GM21723 (cell line): Measurements from ENCODE around the gene CYTH1.

Source experiments
- ATAC-seq: cut with Tn5 transposase; IDR thresholded peaks from one replicate; pipeline ENCODE4 v1.9.1; 2021; ENCODE audit warnings: mild to moderate bottlenecking, moderate library complexity; ENCODE audit not compliant: unreplicated experiment

CYTH1 gene

DNA sequence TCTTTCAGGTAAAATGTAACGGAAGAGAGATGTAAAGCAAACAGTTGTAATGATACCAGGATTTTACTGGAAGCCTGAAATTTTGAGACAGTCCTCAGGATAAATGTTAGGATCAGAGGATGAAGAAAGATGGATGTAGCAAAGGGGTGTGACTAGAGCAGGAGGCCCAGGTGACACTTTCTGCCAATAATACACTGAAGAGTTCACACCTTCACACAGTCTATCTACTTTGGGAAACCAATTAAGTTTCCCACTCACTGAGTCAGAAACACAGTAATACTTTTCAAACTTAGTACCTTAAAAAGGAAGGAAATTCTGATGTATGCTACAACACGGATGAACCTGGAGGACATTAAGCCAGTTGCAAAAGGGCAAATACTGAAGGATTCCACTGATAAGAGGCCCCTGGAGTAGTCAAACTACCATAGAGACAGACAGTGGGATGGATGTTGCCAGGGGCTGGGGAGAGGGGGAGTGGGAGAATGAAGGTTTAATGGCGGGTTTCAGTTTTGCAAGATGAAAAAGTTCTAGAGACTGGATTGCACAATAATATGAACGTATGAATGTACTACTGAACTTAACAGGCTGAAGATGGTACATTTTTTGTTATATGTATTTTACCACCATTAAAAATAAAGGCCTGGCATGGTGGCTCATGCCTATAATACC, 62.3 kb downstream of the CYTH1 start:
- ATAC-seq, result no peak

DNA sequence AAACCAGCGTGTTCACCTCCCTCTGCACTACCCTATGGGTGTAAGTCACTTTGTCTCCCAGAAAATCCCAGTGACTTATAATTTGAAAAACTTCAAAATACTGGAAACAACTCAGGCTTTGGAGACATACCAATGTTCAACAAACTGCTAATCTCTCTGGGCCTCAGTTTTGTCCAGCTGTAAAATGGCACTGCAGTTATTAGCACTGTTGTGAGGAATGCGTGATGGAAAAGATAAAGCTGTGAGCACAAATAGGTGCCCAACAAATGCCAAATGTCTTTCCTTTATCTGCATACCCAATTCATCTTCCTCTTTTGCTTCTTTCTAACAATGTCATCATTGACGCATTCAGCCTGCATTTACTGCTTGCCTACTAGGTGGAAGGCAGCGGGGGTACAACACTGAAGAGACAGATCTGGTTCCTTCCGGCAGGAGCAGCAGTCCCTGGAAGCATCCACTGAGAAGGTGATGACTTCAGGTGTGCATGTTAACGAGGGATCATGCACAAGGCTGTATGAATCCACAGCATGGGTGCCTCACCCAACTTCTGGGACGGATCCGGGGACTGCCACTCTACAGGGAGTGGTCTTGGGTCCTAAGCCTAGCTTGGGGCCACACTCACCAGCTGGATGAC, 63.4 kb downstream of the CYTH1 start:
- ATAC-seq, result no peak

DNA sequence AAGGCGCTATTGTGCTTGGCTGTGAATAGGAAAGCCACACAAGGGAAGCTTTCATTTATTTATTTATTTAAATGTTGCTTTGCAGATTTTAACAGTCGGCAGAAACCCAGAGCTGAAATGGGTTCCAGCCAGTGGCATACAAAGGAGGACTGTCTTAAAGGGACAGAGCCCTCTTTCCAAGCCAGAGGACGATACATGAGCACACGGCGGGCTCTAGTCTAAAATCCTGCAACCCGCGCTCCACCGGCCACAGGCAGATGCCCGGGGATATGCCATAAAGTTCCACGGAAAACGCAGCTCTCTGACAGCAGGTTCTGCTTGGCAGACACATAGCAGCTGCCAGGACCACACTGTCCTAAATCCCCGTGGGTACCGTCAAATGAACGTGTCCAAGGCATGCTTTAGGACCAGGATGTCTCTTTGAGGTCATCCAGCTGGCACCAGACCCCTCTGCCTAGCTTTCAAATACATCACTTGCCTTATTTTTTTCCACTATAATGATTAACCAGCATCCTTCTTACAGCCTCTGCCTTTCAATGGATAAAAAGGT, 64.6 kb downstream of the CYTH1 start:
- ATAC-seq, result no peak

DNA sequence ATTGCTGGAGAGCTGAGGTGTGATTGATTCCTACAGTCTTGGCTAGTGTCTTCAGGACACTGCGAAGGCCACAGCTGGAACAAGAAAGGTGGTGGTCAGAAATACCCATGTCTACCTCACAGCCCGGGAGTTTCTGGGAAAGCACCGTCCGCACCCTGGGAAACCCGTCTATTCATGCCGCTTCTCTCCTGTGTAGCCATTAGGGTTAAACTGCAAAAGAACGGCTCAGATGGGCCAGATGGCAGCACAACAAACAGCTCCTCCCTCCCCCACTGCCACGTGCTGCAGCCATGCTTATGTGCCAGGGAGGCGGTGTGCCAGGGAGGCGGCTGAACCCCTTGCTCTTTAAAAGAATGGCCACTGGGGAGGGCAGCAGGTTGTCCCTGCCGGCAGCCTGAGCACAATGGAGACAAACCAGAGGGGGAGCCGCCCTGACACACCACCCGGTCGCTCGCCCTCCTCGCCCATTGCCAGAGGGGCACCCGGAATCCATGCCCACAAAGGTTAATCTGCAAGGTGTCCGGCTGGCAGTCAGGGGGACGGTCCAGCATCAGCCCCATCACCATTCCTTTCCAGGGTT, 65.2 kb downstream of the CYTH1 start:
- no peak for ATAC-seq

DNA sequence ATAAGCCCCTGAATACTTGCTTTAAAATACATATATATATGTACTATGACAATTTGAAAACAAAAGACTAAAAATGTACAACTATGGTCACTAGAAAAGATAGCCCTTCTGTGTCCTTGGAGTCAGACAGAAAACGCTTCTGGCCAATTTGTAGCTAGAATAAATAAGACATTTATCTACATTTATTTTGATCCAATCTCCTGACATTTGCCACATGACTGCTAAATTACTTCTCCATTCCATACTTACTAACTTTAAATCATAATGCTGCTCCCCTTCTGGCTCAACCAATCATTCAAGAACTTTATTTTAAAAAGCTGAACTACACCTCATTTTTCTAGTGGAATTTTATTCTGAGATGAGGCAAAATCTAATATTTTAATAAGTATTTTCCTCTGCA, 65.8 kb downstream of the CYTH1 start:
- no peak for ATAC-seq

DNA sequence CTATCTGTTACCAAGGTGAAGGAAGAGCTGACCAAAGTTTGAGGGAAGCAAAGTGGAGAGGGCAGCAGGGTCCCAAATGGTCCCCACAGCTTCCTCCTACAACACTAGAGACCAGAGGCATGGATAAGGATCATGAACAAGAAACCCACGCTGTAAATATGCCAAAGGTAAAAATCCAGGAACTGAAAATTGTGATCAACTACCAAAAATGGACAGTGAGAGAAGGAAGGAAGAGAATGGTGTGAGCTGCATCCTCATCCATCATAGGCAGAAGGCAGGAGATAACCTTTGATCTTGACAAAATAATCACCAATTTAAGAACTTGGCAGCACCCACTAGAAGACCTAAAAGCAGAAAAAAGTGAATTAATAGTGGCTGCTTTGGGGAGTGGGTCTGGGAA, 66.2 kb downstream of the CYTH1 start:
- ATAC-seq, result no peak

DNA sequence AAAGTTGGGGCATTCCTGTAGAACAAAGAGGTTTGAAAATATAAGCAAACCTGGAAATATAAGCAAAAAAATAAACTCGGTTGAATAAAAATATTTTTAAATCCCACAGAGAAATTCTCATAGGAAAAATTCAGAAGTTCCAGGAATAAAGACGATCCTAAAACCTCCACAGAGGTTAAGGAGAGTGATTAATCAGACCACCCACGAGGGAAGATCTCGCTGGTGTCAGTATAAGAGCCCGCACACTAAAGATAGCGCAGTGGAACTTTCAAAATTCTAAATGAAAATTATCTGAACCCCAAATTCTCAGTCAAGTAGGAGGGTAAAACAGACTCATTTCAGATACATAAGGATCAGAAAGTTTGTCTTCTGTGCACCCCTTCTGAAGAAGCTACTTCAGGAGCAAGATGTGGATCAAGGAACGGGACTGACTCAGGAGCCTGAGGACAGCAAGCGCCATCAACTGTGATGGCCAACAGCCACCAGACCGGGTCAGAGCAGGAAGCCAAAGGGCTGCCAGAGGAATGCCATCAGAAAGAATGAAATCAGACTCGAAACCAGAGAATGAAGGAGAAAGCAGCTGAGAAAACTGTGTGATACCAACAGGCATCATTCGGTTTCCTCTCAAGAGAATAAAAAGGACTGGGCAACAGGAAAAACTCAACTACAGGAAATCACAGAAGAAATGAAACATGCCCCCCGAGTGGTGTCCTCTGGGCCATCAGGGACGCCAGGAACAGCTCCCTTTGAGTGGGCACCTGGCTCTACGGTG, 66.9 kb downstream of the CYTH1 start:
- ATAC-seq, result no peak

DNA sequence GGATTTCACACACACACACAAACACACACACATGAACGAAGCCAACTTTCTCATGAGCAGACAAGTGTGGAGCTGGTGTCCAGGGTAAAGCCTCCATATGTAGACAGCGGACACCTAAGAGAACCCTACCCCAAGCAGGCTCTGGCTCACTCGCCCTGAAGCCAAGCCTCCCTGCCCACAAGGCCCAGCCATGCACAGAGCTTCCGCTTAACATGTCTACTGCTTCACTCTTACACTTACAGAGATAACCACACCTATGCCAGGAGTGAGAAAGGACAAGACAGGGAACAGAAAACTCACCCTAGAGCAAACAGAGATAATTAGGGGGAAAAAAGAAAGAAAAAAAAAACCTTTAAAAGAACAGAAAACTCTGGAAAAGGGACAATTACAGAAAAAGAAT, 67.5 kb downstream of the CYTH1 start:
- no peak for ATAC-seq

DNA sequence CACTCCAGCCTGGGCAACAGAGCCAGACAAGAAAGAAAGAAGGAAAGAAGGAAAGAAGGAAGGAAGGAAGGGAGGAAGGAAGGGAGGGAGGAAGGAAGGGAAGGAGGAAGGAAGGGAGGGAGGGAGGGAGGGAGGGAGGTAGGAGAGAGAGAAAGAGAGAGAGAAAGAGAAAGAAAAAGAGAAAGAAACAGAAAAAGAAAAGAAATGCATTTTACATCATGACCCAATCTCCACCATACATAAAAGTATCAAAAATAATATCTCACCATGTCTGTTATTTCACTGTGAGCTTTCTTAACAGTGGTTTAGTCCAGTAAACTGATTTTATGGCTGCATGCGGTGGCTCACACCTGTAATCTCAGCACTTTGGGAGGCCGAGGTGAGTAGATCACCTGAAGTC, 70.0 kb downstream of the CYTH1 start:
- ATAC-seq, result no peak

DNA sequence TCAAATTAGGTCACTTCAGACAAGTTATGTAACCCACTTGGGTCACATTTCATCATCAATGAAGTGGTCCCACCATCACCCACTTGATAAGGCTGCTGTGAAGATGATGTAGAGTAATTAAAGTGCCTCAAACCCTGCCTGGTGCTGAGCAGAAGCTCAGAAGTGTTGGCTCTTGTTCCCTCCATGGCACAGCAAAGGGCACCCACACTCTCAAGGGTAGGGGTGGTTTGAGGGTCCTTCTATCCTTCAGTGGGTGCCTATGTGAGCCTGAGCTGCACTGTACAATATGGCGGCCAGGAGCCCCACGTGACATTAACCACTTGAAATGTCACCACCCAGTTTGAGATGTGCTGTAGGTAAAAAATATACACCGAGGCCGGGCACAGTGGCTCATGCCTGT, 71.5 kb downstream of the CYTH1 start:
- no peak for ATAC-seq

DNA sequence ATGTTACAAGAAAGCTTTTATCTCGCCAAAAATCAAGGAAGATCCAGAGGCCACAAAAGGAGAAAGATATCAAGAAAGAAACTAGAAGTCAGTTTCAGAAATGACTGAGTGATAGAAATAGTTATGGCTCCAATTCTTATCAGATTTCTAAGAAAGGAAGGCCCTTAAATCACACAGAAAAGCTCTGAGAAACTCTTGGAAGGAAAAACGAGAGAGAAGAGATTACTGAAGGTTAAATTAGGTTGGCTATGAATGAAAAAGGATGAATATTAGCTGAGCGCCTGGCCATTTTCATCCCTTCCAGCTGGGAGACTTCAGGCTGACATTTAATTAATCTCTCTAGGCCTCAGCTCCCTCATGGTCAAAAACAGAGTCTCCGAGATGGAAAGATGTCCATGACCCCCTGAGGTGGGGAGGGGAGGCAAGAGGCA, 72.3 kb downstream of the CYTH1 start:
- no peak for ATAC-seq

DNA sequence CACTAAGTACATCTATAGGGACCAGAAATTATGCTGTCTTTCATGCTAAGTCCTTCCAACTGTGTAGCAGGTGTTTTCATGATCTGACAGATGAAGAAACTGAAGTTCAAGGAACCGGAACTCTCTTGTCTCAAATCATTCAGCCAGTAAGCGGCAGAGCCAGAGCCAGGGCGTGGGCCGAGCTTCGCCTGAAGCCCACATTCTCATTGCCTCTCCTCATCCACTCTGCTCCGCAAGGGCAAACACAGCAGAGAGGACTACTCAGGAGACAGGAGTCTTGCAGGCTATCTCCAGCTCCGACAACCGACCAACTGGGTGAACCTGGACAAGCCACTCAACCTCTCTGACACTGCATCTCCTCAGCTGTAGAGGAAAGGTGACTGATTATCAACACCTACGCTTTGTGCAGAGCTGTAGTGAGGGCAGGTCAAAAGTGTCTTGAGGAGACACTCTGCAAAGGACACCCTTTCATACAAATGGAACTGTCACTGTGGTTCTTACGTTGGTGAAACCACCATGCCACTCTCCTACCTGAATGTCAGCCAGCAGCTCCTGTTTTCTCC, 72.9 kb downstream of the CYTH1 start:
- peak; percentile 62 for ATAC-seq

DNA sequence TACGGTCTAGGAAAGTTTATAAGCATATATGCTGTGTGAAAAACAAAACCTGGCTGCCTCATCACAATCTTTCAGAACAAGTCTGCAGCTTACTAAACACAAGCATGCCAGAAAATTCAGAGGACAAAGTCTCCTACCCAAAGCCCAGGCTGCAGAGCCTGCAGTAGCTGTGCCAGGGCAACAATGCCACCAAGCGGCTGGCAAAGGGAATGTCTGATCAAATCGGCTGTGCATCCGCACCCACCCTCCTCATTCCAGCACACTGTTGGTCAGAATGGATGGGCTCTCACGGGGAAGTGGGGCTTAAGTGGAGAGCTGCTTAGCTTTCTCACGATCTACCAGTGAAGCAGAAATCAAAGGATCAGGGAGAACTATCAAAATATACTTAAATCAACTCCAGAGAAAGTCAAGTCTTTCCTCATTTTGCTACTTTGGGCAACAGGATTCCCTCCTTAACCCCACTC, 73.5 kb downstream of the CYTH1 start:
- peak; percentile 44 for ATAC-seq

DNA sequence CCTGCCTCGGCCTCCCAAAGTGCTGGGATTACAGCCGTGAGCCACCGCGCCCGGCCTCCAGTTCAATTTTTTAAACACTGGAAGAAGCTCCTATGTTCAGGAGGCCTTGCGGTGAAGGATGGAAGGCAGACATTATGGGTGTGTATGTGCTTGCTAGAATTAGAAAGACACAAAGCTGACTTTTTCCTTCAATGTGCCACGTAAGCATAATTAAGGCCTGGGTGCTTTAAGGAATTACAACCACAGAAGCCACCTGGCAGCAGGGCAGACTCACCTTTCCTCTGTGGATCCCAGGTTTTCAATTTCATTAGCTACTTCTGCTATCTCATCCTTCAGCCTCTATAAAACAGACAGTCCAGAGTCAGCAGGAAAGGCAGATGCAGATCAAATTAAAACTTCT, 74.2 kb downstream of the CYTH1 start:
- ATAC-seq, result no peak

DNA sequence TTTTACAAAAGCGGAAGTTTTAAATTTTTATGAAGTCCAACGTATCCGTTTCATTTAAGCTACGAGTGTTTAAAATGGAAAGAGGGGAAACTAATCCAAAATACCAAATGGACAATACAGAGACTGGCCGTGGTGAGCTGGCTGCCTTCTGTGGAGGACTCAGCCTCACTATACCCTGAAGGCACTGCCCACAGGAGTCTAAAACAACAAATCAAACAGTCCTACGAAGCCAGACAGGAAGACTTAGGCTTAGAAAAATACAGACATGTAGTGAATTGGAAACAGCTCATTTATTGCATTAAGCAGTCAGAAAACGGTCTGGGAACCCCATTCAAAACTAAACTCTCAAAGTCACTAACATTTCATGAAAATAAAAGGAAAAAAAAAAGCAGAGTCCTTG, 75.1 kb downstream of the CYTH1 start:
- no peak for ATAC-seq

DNA sequence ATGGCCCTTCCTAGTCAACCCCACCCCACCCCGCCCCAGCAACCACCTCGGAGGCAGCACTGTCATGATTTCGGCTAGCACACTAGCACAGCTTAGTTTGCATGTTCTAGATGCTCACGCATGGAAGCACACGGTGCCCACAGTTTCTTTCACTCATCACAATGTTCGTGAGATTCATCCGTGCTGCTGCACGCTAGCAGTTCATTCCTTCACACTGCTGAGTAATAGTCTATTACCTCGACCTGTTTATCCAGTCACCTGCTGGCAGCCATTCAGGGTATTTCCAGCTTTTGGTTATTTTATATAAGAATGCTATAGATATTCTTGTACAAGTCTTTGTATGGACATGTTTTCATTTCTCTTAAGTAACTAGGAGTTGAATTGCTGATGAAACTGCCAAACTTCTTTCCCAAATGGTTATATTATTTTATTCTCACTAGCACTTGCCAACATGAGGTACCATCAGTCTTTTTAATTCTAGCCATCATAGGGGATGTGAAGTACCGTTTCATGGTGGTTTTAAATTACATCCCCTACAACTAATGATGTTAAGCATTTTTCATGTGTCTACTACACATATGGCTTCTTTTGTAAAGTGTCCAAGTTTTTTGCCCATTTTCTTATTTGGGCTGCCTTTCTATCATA, 75.7 kb downstream of the CYTH1 start:
- peak; percentile 59 for ATAC-seq

DNA sequence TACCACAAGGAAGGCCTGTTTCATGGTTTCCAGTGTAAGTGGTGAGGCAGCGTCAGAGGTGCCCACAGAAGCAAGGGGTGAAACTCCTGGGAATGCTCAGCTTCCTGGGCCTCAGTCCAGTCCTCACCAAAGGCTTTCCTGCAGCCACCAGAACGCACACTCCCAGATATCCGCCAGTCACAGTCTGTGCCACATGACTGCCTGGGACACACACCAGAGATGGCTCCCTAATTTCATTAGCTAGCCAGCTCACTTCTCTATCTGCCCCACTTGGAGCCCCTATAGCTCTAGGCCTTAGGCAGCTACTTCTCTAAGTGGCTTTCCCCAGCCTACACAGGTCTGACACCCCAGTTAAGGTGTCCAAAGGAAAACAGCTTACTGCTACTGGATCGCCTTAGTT, 77.0 kb downstream of the CYTH1 start:
- ATAC-seq, result no peak

DNA sequence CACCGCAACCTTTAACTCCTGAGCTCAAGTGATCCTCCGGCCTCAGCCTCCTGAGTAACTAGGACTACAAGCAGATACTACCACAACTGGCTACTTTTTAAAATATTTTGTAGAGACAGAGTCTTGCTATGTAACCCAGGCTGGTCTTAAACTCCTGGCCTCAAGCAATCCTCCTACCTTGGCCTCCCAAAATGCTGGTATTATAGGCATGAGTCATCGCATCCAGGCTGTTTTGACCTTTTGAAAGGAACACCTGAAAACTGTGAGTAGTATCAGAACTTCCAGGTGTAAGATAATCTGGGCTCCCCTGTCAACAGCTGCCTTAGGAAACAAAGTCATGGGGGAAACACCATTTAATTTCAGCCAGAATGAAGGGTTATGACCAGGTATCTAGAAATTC, 77.5 kb downstream of the CYTH1 start:
- ATAC-seq, result no peak

DNA sequence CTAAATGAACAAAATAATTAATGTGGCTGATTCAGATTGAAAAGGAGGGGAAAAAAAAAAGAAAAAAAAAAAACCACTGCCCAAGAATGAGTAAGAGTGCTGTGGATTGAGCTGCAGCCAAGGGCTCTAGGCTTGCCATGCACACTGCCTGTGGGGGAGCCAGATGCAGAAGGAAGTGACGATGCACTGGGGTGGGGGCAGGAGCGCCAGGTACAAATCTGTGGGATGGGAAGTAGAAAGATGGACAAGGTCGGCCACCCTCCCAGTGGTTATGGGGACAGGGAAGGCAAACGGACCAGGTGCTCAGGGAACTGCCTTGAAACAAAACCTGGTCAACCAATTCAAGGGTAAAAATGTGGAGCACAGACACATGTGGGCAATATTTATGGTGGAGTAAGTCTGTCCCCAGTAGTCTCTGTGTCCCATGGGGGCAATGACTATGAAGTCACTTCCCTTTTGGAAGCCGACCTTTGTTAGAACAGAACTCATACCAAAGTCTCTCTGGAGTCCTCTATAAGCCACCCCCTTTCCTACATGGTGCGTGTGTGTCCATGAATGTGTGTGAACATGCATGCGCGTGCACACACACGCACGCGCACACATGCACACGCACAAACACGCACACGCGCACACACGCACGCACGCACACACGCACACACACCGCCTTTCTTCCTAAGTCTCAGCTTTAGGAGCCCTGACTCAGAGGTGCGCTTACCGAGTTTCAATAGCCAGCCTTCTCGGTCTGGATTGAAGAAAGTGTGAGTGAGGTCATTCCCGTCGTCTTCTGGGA, 84.3 kb downstream of the CYTH1 start:
- no peak for ATAC-seq

DNA sequence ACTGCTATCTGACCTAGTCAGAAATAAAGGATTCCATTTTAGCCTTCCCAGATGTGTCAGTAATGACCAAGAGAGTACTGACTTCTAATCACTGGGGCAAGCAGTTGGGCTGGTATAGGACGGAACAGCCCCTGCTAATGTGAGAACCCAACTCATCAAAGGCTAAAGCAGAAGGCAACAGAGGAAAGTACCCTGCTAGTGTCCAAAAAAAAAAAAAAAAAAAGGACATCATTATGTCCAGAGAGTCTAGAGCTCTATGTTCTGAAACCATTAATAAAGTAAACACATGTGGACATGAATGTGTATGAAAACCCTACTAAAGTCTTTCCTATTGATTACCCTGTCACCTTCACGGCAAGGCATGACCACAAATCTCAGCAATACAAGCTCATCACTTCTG, 85.0 kb downstream of the CYTH1 start:
- no peak for ATAC-seq
